Endothelial cell of umbilical vein (primary cell): ENCODE measurements around the gene OR8A1. TPM values are rescaled to one million over a fixed set of nuclear protein-coding genes. Genes with fewer than 3 reads are reported as not detected.

Experiments
- BruUV-seq: library from RNA; stranded (reverse); fragments of 400-500 nt; replicated peaks from 2 replicates; lab custom pipeline; 2021; lab: Mats Ljungman, UMichigan
- CTCF ChIA-PET: fragments of 300-600, 350-600 bp; sonication (Branson Sonifier 250); formaldehyde crosslinking; loops from one replicate; lab custom pipeline; 2021; ENCODE audit warnings: antibody characterized with exemption, inconsistent platforms; lab: Charles Lee
- POLR2A ChIA-PET: fragments of 300-600, 350-600 bp; sonication (Branson Sonifier 250); formaldehyde crosslinking; loops from one replicate; lab custom pipeline; 2021; ENCODE audit warnings: antibody characterized with exemption, inconsistent platforms; lab: Charles Lee
- DNase-seq: peaks from one replicate; pipeline ENCODE4 v3.0.0-alpha.2; 2011; ENCODE audit warnings: low read depth, low spot score
- FAIRE-seq: peaks from 2 replicates; lab custom pipeline; 2011; peaks lifted over from hg19 to GRCh38; lab: Jason Lieb, UNC
- H2AFZ ChIP-seq: 2 replicates; pipeline ENCODE4 v1.6.0; 2012; ENCODE audit warnings: low read depth, low read length, control low read depth, inconsistent platforms
- H3K27ac ChIP-seq: 2 replicates; pipeline ENCODE4 v1.5.1; 2011; ENCODE audit warnings: low read depth, mild to moderate bottlenecking, control low read depth, low read length, moderate library complexity; ENCODE audit not compliant: insufficient read depth
- H3K27me3 ChIP-seq, 2 experiments: 2 replicates each; pipeline versions ENCODE4 v1.6.0 to v1.6.1; 2011; ENCODE audit warnings: low read length in 2 of 2, mixed read lengths in 1 of 2; ENCODE audit not compliant: control insufficient read depth in 2 of 2, insufficient read depth in 2 of 2
- H3K36me3 ChIP-seq, 2 experiments: 2 replicates in 1 of 2; 3 replicates in 1 of 2; pipeline ENCODE4 v1.5.1; 2011; ENCODE audit warnings: low read length in 2 of 2, mild to moderate bottlenecking in 1 of 2, moderate library complexity in 1 of 2; ENCODE audit not compliant: control insufficient read depth in 2 of 2, insufficient read depth in 2 of 2; ENCODE audit errors: extremely low read depth in 1 of 2
- H3K4me1 ChIP-seq: 3 replicates; pipeline ENCODE4 v1.5.1; 2011; ENCODE audit warnings: mild to moderate bottlenecking, low read length; ENCODE audit not compliant: control insufficient read depth, insufficient read depth; ENCODE audit errors: extremely low read depth
- H3K4me2 ChIP-seq: 2 replicates; pipeline ENCODE4 v1.6.1; 2011; ENCODE audit warnings: low read length, control low read depth, mixed read lengths; ENCODE audit not compliant: insufficient read depth
- H3K4me3 ChIP-seq, 3 experiments: fragments of 200-600 bp in 1 of 3; sonication (generic), shearing (Covaris generic) in 1 of 3; replicated peaks in 1 of 3; 2 replicates each; pipeline ENCODE4 v1.5.1; 2011 to 2016; ENCODE audit warnings: control low read depth in 3 of 3, low read length in 3 of 3, mild to moderate bottlenecking in 2 of 3, inconsistent platforms in 1 of 3, low read depth in 1 of 3, moderate library complexity in 1 of 3; ENCODE audit not compliant: insufficient read depth in 1 of 3
- H3K79me2 ChIP-seq: 2 replicates; pipeline ENCODE4 v1.6.0; 2012; ENCODE audit warnings: low read length, inconsistent platforms; ENCODE audit not compliant: control insufficient read depth, insufficient read depth
- H3K9ac ChIP-seq: replicated peaks from 2 replicates; pipeline ENCODE3; 2011; ENCODE audit warnings: low read length, control low read depth; ENCODE audit not compliant: insufficient read depth; ENCODE audit errors: extremely low read depth
- H3K9me1 ChIP-seq: replicated peaks from 3 replicates; pipeline ENCODE4 v1.6.0; 2011; ENCODE audit warnings: mild to moderate bottlenecking, low read length; ENCODE audit not compliant: control insufficient read depth, insufficient read depth; ENCODE audit errors: extremely low read depth
- H3K9me3 ChIP-seq: replicated peaks from 2 replicates; pipeline ENCODE4 v1.5.1; 2012; ENCODE audit warnings: low read length, inconsistent platforms; ENCODE audit not compliant: control insufficient read depth, insufficient read depth
- H4K20me1 ChIP-seq: replicated peaks from 2 replicates; pipeline ENCODE3; 2011; ENCODE audit warnings: mild to moderate bottlenecking, low read length; ENCODE audit not compliant: control insufficient read depth, insufficient read depth; ENCODE audit errors: extremely low read depth
- EZH2 ChIP-seq: IDR thresholded peaks from 2 replicates; pipeline ENCODE4 v1.6.1; 2012; ENCODE audit warnings: borderline replicate concordance, low read depth, mild to moderate bottlenecking, moderate library complexity, low read length, inconsistent platforms; ENCODE audit not compliant: severe bottlenecking
- FOS ChIP-seq: IDR thresholded peaks from 2 replicates; pipeline ENCODE4 v1.6.1; 2011; ENCODE audit warnings: mild to moderate bottlenecking, low read length, moderate library complexity, borderline replicate concordance; ENCODE audit not compliant: insufficient read depth
- GATA2 ChIP-seq: IDR thresholded peaks from 2 replicates; pipeline ENCODE4 v1.7.0; 2011; ENCODE audit warnings: low read depth, mild to moderate bottlenecking, moderate library complexity, mixed read lengths, low read length; ENCODE audit not compliant: insufficient read length, insufficient read depth
- JUN ChIP-seq: IDR thresholded peaks from 2 replicates; pipeline ENCODE4 v1.6.1; 2011; ENCODE audit warnings: borderline replicate concordance, low read depth; ENCODE audit not compliant: insufficient read length, insufficient read depth
- MYC ChIP-seq: IDR thresholded peaks from one replicate; pipeline ENCODE4 v1.6.1; 2011; ENCODE audit warnings: mild to moderate bottlenecking, low read depth, low read length
- POLR2A ChIP-seq: IDR thresholded peaks from 2 replicates; pipeline ENCODE4 v1.6.1; 2012; ENCODE audit warnings: low read depth, mild to moderate bottlenecking, control low read depth, low read length
- POLR2AphosphoS5 ChIP-seq: IDR thresholded peaks from 2 replicates; pipeline ENCODE4 v1.6.1; 2012; ENCODE audit warnings: low read depth, mild to moderate bottlenecking, control low read depth, low read length, moderate library complexity; ENCODE audit not compliant: insufficient read depth
- dilution Hi-C: fragments of 300-500 bp; cut with MboI; formaldehyde crosslinking; loops from one replicate; pipeline ENCODE4 v1.15.0; 2019; ENCODE audit warnings: low sequenced_read_pairs; ENCODE audit not compliant: extremely low pct_ligation_motif_present
- intact Hi-C: fragments of 100-400 bp; cut with micrococcal nuclease; formaldehyde crosslinking; loops from one replicate; pipeline ENCODE4 v1.10.0; 2022
- polyA plus RNA-seq, 4 experiments: library from polyadenylated mRNA; depleted of rRNA in 3 of 4; stranded (reverse) in 3 of 4; unstranded in 1 of 4; fragments of >200 nt; gene quantifications; 2 replicates each; pipeline versions ENCODE4 v1.2.1 to v1.2.3, GENCODE V29; 2011 to 2012; ENCODE audit warnings: missing spikeins in 1 of 4
- total RNA-seq: library from RNA; stranded (reverse); gene quantifications from 2 replicates; pipeline ENCODE4 v1.2.3, GENCODE V29; 2021
- TF ChIP-seq, protein P1 (sequence below): IDR thresholded peaks from 2 replicates; pipeline ENCODE4 v1.6.1; 2011; ENCODE audit not compliant: insufficient read depth, insufficient read length
- TF ChIP-seq, protein P2 (sequence below), 2 donors: IDR thresholded peaks; 1 replicate in 1 of 2; 2 replicates in 1 of 2; pipeline ENCODE4 v1.5.1; 2011; ENCODE audit warnings: low read length in 2 of 2, mild to moderate bottlenecking in 2 of 2, moderate library complexity in 2 of 2, control low read depth in 1 of 2, inconsistent platforms in 1 of 2, low read depth in 1 of 2; ENCODE audit not compliant: insufficient read depth in 1 of 2; ENCODE audit errors: extremely low read depth in 1 of 2

The OR8A1 gene
- total and polyA plus RNA-seq, 2 donors (not counting 3 experiments of a cell fraction or from before 2014, with no cell fraction given), result not detected

DNA sequence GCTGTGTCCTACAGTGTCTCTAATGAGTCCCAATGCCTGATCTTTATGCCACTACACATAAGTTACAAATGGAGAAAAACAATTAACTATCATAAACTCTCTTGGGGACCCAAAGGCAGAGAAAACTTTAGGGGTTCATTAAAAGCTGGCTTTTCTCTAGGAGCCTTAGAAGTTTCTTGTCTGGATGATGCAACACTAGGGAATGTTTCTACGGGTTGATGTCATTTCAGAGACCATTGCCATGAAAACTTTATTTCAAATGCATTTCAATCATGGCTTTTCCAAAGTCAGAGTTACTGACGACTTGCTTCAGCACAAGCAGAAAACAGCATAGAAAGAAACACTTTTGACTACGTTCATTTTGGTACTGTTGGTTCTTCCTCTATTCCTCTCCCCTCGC lies 17.8 kb upstream of the OR8A1 start:
- no peak overlapping the region for H2AFZ ChIP-seq
- no peak for TF ChIP-seq JUN
- TF ChIP-seq, protein P1, sequence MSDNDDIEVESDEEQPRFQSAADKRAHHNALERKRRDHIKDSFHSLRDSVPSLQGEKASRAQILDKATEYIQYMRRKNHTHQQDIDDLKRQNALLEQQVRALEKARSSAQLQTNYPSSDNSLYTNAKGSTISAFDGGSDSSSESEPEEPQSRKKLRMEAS, result no peak
- TF ChIP-seq POLR2AphosphoS5, result no peak
- TF ChIP-seq EZH2, result no peak
- TF ChIP-seq POLR2A, result no peak
- no peak for TF ChIP-seq MYC
- TF ChIP-seq, protein P2, sequence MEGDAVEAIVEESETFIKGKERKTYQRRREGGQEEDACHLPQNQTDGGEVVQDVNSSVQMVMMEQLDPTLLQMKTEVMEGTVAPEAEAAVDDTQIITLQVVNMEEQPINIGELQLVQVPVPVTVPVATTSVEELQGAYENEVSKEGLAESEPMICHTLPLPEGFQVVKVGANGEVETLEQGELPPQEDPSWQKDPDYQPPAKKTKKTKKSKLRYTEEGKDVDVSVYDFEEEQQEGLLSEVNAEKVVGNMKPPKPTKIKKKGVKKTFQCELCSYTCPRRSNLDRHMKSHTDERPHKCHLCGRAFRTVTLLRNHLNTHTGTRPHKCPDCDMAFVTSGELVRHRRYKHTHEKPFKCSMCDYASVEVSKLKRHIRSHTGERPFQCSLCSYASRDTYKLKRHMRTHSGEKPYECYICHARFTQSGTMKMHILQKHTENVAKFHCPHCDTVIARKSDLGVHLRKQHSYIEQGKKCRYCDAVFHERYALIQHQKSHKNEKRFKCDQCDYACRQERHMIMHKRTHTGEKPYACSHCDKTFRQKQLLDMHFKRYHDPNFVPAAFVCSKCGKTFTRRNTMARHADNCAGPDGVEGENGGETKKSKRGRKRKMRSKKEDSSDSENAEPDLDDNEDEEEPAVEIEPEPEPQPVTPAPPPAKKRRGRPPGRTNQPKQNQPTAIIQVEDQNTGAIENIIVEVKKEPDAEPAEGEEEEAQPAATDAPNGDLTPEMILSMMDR (IDR thresholded peaks at IDR 0.05; ENCODE audit: extremely low read depth in 1 of 2, insufficient read depth in 1 of 2, low read depth in 1 of 2, low read length in 2 of 2), result no peak
- no peak for TF ChIP-seq FOS
- TF ChIP-seq GATA2, result no peak
- ChIA-PET CTCF (no interaction called here), POLR2A (interaction anchor here (0.6 kb wide), 1 partner anchor 252 kb away, joined by 3 read pairs; no protein-coding TSS in a partner anchor)
- no peak overlapping the region for H3K27ac ChIP-seq
- BruUV-seq, result no TSS peak
- H3K36me3 ChIP-seq, result no peaks in the 10 kb centered on the region
- no peaks in the 10 kb centered on the region for H3K9me3 ChIP-seq
- H3K4me1 ChIP-seq, result no peaks in the 10 kb centered on the region
- no peak for FAIRE-seq
- H3K9me1 ChIP-seq, result no peaks in the 10 kb centered on the region
- no peak for DNase-seq
- no peak overlapping the region for H3K4me2 ChIP-seq
- no peaks in the 10 kb centered on the region for H3K79me2 ChIP-seq
- dilution Hi-C loops, result no loop called here
- H3K27me3 ChIP-seq, result no peaks in the 10 kb centered on the region
- intact Hi-C loops, result no loop called here
- H3K4me3 ChIP-seq, result no peak overlapping the region
- no peak overlapping the region for H3K9ac ChIP-seq
- H4K20me1 ChIP-seq, result no peaks in the 10 kb centered on the region
